Cardiac septum (tissue), 1 donor: ENCODE measurements around the gene WFS1. TPM values are rescaled to one million over a fixed set of nuclear protein-coding genes. Genes with fewer than 3 reads are reported as not detected.

Experiments
- DNase-seq: peaks from one replicate; pipeline ENCODE4 v3.0.0-alpha.2; 2020; ENCODE audit warnings: low spot score
- intact Hi-C: fragments of 100-400 bp; cut with DNase I; formaldehyde crosslinking; loops from one replicate; pipeline ENCODE4 v1.14.0; 2022
- total RNA-seq: library from RNA; stranded (reverse); fragmentation: NEBNext Ultra II Directional; extraction: Animal tissue kit (Norgen Biotek cat#: 25700); gene quantifications from one replicate; pipeline ENCODE4 v1.2.1, GENCODE V29; 2021
- donor health status: DM: no; HTN: no; CAD: no.

Gene WFS1
- total RNA-seq, 1 donor from 2014 or later = 48.4 TPM

DNA sequence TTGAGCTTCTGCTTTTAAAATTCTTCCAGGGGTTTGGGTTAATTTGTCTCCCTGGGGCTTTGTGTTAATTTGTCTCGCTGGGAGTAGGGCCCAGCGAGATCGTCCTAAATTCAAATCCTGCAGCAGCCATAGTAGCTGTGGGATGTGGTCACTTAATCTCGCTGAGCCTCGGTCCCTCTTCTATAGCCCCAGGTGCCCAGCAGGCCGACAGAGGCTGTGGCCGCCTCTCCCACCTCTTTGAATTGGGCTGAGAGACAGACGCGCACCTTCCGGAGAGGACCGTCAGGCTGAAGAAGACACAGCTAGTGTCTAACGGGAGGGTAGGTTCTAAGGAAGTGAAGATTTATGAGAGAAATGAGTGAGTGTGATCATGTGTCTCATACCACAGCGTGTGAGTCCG lies 15.7 kb upstream of the WFS1 start:
- intact Hi-C loops = no loop called here
- no peak for DNase-seq

DNA sequence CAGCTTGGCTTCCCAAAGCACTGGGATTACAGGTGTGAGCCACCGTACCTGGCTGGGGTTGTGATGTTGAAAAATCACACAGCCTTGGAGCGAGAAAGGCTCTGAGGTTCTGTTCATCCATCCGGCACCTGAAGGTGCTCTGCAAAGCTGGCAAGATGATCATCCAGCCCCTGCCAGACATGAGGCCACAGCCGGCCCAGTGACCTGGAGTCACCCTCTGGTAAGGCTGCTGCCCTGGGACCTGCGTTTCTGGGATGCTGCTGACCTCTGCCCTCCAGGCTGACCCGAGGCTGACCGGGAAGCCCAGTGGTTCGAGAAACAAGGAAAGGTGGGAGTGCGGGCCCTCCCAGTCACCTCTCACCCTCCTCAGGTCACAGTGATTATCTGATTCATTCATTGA lies 13.5 kb upstream of the WFS1 start:
- intact Hi-C loops = no loop called here
- DNase-seq = no peak

DNA sequence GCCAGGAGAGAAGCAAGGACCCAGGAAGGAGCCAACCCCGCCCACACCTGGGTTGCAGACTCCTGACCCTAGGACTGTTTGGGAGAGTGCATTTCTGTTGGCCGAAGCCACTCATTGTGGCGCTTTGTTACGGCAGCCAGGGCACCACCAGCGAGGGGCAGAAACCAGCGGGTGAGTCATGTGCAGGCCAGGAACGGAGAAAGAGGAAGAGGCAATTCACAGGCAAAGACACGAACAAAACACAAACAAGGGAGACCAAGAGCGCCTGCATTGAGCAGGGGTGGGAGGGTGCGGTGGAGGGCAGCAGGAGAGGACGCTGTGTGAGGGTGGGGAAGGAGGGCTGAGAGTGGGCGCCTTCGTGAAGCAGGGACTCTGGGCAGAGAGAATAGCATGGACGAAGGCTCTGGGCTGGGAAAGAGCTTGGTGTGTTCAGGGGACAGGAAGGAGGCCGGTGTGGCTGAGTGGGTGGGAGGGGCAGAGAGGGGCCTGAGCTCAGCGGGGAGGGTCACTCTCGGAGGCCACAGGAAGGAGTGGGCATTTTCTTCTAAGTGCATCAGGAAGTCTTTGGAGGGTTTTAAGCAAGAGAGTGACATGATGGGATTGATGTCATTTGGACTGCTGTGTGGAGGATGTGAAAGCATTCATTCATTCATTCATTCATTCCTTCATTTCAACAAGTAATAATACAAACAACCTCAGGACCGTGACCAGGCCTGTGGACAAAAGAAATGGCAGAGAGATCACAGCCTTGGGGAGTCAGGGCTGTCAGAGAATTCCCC lies 12.2 kb upstream of the WFS1 start:
- intact Hi-C loops = no loop called here
- no peak for DNase-seq

DNA sequence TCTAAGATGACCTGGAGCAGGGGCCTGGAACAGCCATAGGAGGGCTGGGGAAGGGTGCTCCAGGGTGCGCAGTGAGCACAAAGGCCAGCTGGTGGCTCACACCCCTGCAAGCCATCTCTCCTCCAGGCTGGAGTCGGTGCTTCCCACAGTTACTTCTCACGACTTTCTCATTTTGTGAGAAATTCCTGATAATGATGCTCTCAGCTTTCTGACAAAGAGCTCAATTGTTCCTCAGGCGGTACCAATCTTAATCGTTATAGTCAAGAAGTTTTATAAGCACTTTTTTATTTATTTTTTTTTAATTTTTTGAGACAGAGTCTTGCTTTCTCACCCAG lies 11.7 kb upstream of the WFS1 start:
- no peak for DNase-seq
- intact Hi-C loops = no loop called here

DNA sequence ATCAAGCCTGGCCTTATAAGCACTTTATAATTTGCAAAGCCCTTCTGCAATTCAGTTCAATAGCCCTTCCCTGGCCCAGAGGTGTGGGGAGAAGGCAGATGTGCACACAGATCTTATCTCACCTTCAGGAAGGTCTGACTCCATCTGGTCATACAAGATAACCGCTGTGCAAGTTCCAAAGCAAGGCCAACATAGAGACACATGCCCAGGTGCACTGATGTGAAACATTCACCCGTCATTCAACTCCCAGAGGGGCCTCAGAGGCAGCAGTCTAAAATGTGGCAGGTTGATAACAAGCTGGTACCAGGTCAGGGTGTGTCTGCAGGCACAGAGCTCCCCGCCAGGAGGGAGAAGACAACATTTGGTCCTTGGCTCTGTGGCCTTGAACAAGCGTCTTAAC lies 10.9 kb upstream of the WFS1 start:
- DNase-seq = no peak
- intact Hi-C loops = no loop called here

DNA sequence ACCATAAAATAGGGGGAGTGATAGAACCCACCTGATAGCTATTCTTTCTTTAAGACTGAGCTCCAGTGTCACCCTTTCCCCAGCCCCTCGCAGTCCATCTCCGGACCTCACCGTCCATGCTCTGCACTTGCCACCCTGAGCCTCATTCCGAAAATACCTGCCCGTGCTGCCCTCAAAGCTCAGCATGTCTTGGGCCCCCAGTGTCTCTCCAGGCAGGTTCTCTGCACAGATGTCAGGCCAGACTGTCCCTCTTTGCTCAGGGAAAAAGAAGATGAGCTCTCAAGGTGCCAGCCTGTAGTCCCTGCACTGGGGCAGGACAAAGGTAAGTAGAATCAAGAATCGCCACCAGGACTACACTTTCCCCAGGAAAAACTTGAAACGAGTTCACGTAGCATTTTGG lies 9.8 kb upstream of the WFS1 start:
- intact Hi-C loops = loop anchor here (10.0 kb wide), 1 partner anchor 285 kb away; no protein-coding TSS in a partner anchor

DNA sequence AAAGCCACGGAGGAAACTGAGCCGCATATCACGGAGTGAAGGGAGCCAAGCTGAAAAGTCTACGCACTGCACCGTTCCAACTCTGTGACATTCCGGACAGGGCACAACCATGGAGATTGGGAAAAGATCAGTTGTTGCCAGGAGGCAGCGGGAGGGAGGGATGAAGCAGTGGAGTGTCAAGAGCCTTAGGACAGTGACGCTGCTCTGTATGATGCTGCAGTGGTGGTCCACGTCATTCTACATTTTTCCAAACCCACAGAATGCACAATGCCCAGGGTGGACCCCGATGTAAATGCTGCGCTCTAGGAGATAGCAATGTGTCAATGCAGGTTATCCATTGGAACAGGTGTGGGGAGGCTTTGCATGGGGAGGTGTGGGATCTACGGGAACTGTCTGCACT lies 7.5 kb upstream of the WFS1 start:
- intact Hi-C loops = loop anchor here (10.0 kb wide), 1 partner anchor 283 kb away; no protein-coding TSS in a partner anchor
- no peak for DNase-seq

More for the DNA sequence above, 9.8 kb upstream of the WFS1 start:
- no peak for DNase-seq

DNA sequence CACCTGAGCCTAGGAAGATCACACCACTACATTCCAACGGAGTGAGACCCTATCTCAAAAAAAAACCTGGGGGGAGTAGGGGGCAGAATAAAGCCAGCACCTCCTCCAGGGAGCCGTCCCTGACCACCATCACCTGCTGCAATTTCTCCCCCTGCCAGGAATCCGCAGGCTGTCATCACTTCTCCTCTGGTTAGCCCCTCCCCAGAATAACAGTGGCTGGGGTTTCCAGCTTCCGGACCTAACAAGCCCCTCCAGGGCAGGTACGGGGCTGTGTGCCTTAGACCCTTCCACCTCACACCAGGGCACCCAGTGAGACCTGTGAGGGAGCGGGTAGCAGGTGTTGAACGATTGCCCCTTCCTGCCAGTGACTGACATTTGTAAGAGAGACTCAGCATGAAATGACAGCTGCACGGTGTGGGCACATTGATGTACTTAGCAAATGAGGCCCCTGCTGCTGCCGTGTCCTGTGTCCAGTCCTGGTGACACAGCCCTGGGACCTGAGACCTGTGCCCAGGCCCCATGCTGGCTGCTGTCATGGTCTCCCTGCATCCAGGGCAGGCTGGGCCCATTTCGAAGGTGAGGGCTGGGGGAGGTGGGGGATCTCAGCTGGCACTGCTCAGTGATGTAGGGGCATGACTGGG lies 6.7 kb upstream of the WFS1 start:
- no peak for DNase-seq
- intact Hi-C loops = loop anchor here (10.0 kb wide), 1 partner anchor 282 kb away; no protein-coding TSS in a partner anchor

DNA sequence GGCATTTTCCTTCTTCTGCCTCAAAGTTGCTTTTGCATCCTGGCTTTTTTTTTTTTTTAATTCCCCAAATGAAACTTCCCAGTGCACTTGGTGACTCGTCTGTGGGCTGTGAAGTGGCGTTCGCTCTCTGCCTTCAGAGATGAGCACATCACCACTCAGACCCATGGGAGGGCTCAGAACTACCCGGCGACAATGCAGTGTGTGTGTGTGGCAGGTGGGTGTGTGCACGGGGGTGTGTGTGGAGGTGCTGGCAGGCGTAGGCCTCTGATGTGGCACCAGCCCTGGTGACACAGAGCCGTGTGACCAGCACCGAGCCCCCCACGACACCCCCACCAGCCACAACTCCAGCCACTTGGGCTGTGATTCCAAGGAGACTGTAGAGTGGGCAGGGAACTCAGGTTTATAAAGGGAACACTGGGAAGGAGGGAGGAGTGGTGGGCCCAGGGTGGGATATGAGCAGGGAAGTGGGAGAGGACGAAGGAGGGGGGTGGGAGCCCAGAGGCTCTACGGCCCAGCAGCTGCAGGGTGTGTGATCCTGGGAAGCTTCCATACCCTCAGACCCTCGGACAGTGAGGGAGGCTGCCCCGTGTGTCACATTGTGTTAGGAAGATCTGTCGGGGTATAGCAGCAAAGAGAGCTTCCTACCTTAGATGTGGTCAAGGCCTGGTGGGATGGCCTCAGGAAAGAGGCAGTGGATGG lies 6.0 kb upstream of the WFS1 start:
- DNase-seq = no peak
- intact Hi-C loops = loop anchor here (2.0 to 10.0 kb wide), 2 partner anchors 63 to 281 kb away; no protein-coding TSS in a partner anchor

DNA sequence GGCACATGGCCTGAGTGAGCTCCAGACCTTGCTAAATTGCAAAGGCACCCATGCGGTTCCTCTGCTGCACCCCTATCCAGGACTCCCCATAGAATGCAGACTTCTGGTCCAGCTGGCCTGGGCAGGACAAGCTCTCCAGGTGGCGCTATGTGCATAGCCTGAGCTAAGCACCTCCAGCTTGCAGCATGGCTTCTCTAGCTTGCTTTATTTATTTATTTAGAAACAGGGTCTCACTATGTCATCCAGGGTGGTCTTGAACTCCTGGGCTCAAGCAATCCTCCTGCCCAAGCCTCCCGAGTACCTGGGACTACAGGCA lies 5.5 kb upstream of the WFS1 start:
- DNase-seq = no peak
- intact Hi-C loops = loop anchor here (2.0 to 10.0 kb wide), 2 partner anchors 63 to 281 kb away; no protein-coding TSS in a partner anchor

DNA sequence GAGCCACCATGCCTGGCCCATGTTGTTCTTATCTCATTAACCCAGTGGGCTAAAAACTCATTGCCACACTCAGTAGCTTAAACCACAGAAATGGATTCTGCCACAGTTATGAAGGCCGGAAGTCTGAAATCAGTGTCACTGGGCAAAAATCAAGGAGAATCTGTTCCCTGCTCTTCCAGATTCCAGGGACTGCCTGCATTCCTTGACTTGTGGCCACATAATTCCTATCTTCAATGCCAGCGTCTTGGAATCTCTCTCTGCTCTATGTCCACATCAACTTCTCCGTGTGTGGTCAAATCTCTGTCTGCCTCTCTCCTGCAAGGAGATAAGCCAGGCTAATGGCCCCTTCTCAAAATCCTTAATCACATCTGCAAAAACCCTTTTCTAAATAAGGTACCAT lies 4.1 kb upstream of the WFS1 start:
- intact Hi-C loops = loop anchor here (2.0 to 10.0 kb wide), 2 partner anchors 61 to 279 kb away; no protein-coding TSS in a partner anchor
- DNase-seq = no peak

DNA sequence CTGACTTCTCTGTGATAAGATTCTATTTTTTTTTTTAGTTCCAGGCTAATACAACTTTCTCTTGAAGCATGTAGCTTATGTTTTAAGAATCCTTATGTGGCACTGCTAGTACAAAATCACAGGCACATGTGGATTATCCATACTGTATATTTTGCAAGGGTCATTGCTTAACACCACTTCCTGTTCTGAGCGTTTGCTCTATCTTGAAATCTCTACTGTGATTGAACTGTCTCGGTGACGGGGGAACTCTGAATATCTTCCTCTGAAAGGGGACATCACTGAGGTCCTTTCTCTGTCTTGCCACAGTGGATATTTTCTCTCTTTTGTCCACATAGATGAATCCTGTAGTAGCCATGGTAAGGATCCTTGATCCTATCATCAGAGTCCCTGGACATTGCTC lies 2.1 kb upstream of the WFS1 start:
- intact Hi-C loops = loop anchor here (10.0 kb wide), 1 partner anchor 277 kb away; no protein-coding TSS in a partner anchor
- DNase-seq = no peak

DNA sequence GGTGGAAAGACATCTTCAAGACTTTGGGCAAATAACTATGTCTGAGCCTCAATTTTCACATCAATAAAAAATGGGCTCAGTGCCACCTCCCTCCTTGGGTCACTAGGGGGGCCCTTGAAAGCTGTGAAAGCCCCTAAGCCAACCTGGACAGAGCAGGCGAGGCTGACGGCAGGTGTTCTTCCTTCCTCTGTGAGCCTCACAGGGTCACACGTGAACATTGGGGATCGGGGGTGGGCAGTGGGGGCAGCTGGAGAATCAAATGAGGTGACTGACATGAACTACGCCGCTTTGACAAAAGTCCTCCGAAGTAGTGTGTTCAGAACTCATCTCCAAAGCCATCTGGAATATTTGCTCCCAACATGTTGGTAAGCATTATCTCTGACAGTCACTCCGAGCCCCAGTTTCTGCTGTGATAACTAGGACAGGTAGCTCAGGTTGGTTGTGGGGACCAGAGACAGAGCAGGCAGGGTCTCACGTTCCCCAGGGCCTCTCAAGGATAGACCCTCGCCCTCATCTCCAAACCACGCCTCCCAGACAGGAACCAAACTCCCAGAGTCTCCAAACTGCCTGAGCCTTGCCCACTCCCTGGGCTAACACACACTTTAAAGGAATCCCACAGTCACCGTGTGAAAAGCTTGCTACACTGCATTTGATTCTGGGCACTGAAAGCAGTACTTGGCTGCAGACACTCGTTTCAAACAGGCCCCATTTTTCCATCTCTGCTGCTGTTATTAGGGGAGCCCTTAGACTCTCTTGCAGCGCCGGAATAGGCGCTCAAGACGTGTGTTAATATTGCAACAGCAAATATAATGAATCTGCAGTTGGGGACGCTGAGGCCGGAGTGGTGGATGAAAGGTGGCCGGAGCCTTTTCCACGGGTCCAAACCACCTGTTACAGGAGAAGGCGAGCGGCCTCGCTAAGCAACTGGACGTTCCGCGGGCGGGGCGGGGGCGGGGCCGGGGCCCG lies 717 bp upstream of the WFS1 start:
- no peak for DNase-seq
- intact Hi-C loops = loop anchor here (10.0 kb wide), 1 partner anchor 276 kb away; no protein-coding TSS in a partner anchor

DNA sequence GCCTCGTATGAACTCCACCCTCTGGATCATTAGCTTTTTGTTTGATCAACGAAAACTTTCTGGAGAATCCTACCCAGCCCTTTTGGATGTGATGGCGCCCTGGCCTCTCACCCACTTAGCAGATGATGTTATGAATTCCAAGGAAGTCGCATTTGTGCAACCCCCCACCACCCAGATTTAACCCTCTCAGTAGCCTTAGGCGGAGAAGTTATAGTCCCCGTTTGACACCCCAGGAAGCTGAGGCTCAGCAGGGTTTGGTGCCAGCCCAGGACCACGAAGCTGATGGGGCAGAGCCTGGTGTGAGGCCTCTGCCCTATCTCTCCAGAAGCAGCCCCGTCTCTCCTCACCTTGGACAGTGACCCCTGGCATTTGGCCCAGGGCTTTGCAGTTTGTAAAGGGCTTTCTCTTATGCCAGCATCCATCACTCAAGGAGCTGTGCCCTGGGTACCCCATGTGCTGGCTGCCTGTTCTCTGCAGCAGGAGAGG lies 1.0 kb downstream of the WFS1 start:
- intact Hi-C loops = no loop called here
- no peak for DNase-seq

DNA sequence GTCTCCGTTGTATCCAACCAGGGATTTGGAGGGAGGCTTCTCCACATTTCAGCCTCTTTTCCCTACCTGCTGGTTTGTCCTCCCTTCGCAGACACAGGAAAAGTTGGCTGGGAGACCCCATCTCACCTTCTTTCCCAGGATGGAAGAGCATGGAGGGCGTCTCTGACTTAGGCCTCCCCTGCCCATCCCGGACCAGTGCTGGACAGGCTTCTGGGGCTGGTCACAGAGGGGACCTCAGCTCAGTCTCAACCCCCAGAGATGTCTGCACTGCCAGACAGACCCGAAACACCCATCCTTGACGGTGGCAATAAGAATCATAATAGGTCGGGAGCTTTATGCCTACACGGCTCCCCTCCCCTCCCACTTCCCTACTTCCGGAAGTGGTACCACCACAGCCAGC lies 1.6 kb downstream of the WFS1 start:
- DNase-seq = no peak
- intact Hi-C loops = no loop called here

DNA sequence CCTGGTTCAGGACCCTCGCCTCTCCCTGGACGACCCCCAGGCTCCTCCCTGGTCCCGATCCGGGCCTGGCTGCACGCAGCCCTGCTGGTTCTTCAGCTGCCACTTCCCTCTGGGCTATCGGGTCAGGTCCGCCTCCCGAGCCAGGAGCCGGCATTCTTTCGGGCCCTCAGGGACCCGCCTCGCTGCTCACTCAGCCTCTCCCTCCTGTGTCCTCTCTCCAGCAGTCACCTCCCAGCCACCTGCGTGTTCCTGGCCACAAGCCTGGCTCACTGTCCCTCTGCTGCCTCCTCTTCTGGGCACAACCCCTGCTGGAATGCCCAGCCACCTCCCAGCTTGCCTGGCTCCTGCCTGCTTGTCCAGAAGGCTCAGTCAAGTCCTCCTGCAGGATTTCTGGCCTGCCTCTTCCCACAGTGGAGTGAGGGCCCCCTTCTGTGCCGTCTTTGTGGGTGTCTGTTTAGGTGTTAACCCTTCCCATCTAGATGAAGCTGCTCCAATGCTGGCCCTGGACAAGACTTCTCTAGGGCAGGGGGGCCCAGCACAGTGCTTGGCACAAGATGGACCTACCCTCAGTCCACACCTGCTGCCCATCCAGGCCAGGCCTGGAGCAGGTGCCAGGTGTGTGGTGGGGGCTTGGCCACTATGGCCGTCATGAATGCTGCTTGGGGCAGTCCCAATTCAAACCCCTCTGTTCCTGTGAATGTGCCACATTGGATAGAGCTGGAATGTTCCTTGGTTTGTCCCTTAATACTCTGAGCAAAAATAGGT lies 2.2 kb downstream of the WFS1 start:
- no peak for DNase-seq
- intact Hi-C loops = no loop called here

DNA sequence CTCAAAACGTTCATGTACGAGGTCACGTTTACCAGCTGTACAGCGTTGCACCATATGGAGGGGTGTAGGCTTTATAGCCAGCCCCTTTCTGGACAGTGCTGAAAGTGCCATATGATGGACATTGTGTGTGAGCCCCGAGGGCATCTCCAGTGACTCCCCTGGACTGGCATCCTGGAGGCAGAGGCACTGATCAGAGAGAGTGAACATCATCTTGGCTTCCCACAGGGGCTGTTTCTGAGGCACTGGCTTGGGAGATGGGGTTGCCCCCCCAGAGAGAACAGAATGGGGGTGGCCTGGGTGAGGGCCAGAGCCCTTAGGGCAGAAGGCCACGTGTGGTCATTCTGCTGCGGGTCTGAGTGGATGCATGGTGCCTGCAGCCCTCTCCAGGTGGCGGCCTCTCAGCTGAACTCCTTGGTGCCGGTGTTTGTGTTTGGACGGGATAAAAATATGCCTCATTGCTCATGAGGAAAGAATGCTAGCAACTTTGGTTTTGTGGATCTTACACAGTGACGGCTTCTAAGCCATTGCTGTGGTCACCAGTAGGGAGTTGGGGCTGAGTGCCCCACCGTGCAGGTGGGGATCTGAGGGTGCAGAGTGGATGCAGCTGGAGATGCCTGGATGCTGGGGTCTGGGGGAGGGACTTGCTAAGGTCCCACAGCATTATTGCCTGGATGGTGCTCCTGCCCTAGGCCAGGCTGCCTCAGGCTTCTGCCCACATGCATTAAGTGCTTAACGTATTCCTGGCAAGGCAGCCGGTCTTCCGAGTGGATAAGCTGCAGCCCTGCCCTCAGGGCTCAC lies 3.4 kb downstream of the WFS1 start:
- intact Hi-C loops = no loop called here
- DNase-seq = no peak

DNA sequence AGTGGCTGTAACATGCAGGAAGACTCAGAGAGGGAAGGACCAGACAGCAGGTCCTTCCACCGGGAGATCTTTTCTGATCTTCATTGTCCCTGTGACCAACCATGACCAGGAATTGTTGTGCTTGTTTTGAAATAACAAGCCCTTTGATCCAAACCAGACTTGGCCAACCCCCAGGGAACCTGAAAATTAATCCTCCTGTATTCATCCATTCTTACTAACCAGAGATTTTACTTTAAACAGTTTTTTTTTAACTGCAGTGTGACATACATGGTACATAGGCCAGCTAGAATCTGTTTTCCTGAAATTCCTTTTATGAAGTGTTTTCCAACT lies 4.0 kb downstream of the WFS1 start:
- intact Hi-C loops = no loop called here
- DNase-seq = no peak
